Thyroid gland (tissue), 4 donors: ENCODE results near the gene GALNT2. TPM values are rescaled to one million over a fixed set of nuclear protein-coding genes. Genes with fewer than 3 reads are reported as not detected.

Experiments
- DNase-seq, 2 donors: peaks; one replicate each; pipeline ENCODE4 v3.0.0-alpha.2; 2019
- H3K27ac ChIP-seq, 3 donors: fragments of 200-600 bp; sonication (generic); 1 replicate in 2 of 3; 2 replicates in 1 of 3; pipeline ENCODE4 v1.5.1; 2016 to 2019; ENCODE audit warnings: mild to moderate bottlenecking in 1 of 3, moderate library complexity in 1 of 3
- H3K27me3 ChIP-seq: fragments of 200-600 bp; sonication (generic); one replicate; pipeline ENCODE4 v1.5.1; 2019
- H3K36me3 ChIP-seq, 2 donors: fragments of 200-600 bp; sonication (generic); one replicate each; pipeline ENCODE4 v1.5.1; 2016 to 2019
- H3K4me1 ChIP-seq, 2 donors: fragments of 200-600 bp; sonication (generic); one replicate each; pipeline ENCODE4 v1.5.1; 2017 to 2019
- H3K4me3 ChIP-seq, 3 donors: fragments of 200-600 bp; sonication (generic); replicated peaks in 1 of 3; 1 replicate in 2 of 3; 2 replicates in 1 of 3; pipeline ENCODE4 v1.5.1; 2016; ENCODE audit warnings: mild to moderate bottlenecking in 1 of 3
- H3K9me3 ChIP-seq: fragments of 200-600 bp; sonication (generic); one replicate; pipeline ENCODE4 v1.5.1; 2017
- POLR2A ChIP-seq, 2 donors: fragments of 450-650 bp; IDR thresholded peaks; one replicate each; pipeline ENCODE4 v1.6.1; 2017; ENCODE audit warnings: antibody characterized with exemption in 2 of 2, mild to moderate bottlenecking in 2 of 2, moderate library complexity in 1 of 2
- WGBS, 2 donors: methylation state at CpG; one replicate each; pipeline ENCODE4 v1.1.5; 2017; 5-methylcytosine and 5-hydroxymethylcytosine counted together
- intact Hi-C: fragments of 100-400 bp; cut with DNase I; formaldehyde crosslinking; loops from one replicate; pipeline ENCODE4 v1.15.1; 2023
- total RNA-seq, 4 donors: library from RNA; depleted of rRNA; stranded (reverse); fragments of >200 nt; gene quantifications; one replicate each; pipeline ENCODE4 v1.2.3, GENCODE V29; 2016
- TF ChIP-seq, protein P1 (sequence below), 6 experiments: fragments of 200-600 bp in 3 of 6; fragments of 450-650 bp in 3 of 6; sonication (generic) in 3 of 6; IDR thresholded peaks; one replicate each; pipeline ENCODE4 v1.5.1; 2016 to 2019; ENCODE audit warnings: antibody characterized with exemption in 6 of 6, mild to moderate bottlenecking in 2 of 6, inconsistent platforms in 1 of 6, moderate library complexity in 1 of 6

GALNT2 gene
- total RNA-seq, 4 donors from 2014 or later, result 26.2 to 48.9 (median 42.3) TPM

DNA sequence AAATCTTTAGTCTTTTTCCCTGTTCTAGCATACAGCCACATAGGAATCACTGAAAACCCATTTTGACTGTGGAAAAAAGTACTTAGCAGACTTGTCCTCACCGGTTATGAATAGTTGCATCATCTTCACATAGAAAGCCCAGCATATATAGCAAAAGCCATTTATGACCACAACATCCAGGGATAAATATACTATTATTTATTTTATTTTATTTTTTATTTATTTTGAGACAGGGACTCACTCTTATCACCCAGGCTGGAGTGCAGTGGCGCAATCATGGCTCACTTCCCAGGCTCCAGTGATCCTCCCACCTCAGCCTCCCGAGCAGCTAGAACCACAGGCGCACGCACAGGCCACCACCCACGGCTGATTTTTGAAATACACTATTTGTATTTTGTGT lies 175.3 kb downstream of the GALNT2 start:
- Histone ChIP-seq H3K9me3 (no peaks in the 10 kb centered on the region), H3K36me3 (peaks cover 0 to 3% of the 10 kb centered on the region in 2 donors), H3K4me3 (no peak overlapping the region), H3K4me1 (no peaks in the 10 kb centered on the region), H3K27ac (no peak overlapping the region), H3K27me3 (no peaks in the 10 kb centered on the region)
- intact Hi-C loops, result no loop called here
- DNase-seq, result no peak
- TF ChIP-seq, protein P1, sequence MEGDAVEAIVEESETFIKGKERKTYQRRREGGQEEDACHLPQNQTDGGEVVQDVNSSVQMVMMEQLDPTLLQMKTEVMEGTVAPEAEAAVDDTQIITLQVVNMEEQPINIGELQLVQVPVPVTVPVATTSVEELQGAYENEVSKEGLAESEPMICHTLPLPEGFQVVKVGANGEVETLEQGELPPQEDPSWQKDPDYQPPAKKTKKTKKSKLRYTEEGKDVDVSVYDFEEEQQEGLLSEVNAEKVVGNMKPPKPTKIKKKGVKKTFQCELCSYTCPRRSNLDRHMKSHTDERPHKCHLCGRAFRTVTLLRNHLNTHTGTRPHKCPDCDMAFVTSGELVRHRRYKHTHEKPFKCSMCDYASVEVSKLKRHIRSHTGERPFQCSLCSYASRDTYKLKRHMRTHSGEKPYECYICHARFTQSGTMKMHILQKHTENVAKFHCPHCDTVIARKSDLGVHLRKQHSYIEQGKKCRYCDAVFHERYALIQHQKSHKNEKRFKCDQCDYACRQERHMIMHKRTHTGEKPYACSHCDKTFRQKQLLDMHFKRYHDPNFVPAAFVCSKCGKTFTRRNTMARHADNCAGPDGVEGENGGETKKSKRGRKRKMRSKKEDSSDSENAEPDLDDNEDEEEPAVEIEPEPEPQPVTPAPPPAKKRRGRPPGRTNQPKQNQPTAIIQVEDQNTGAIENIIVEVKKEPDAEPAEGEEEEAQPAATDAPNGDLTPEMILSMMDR (IDR thresholded peaks at IDR 0.05), result no peak
- no peak for TF ChIP-seq POLR2A (IDR thresholded peaks at IDR 0.05)
- WGBS, 2 donors, result 97 to 99% methylated on average over 6 of the region's 6 CpGs

DNA sequence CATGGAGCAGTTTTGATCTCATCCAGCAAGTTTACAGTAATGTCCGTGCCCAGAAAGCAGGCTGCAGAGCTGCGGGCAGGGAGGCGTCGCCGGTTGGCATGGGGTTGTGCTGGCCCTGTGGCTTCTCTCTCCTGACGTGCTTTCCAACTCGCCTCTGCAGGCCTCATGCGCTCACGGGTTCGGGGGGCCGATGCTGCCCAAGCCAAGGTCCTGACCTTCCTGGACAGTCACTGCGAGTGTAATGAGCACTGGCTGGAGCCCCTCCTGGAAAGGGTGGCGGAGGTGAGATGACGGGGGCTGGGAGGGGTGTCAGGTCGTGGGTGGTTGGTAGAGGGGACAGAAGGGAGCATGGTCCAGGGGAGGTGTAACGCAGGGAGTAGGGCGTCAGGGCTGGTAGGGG lies 176.1 kb downstream of the GALNT2 start:
- no peak for DNase-seq
- Histone ChIP-seq H3K36me3 (no peaks in the 10 kb centered on the region), H3K9me3 (no peaks in the 10 kb centered on the region), H3K27me3 (no peaks in the 10 kb centered on the region), H3K4me1 (peaks cover 0 to 2% of the 10 kb centered on the region in 2 donors), H3K4me3 (no peak overlapping the region), H3K27ac (no peak overlapping the region)
- intact Hi-C loops, result no loop called here
- no peak for TF ChIP-seq POLR2A (IDR thresholded peaks at IDR 0.05)
- TF ChIP-seq, protein P1 (IDR thresholded peaks at IDR 0.05), result no peak
- 94% methylated on average over 13 to 17 of the region's 17 CpGs for WGBS, 2 donors

DNA sequence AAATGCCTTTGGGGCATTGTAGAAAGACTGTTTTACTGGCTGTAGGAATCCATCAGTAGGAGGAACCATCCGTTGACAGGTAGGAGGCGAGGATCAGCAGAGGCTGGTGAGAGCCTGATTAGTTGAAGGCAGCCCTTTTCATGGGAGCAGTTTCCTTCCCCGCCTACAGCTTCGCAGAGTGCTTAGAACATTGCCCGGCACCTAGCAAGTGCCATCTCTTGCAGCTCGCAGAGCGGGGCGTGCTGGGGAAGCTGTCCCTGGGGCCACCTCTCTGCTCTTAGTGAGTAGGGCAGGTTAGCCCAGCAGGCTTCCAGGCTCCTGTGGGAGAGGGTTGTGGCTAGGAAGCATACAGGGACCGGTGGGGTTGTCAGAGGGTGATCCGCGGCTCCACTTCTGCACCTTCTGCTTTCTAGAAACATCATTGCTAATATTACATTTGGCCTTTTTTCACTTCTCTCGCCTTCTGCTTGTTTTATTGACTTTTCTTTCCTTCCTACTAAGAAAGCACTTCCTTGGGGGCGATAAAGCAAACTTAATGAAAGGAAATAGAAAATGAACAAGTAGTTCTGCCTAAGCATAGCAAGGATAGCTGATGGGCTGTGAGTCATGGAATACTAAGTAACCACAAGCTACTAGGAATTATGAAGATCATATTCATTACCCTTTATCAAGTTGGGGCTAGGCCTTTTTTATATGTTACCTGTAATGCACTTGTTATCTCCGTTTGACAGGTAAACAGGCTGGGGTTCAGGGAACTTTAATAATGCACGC lies 176.7 kb downstream of the GALNT2 start:
- H3K27me3 ChIP-seq, result no peaks in the 10 kb centered on the region
- no peak for TF ChIP-seq POLR2A (IDR thresholded peaks at IDR 0.05)
- TF ChIP-seq, protein P1 (IDR thresholded peaks at IDR 0.05), result no peak
- WGBS, 2 donors, result 94 to 95% methylated on average over 15 of the region's 15 CpGs
- H3K4me3 ChIP-seq, result no peak overlapping the region
- intact Hi-C loops, result no loop called here
- no peak overlapping the region for H3K27ac ChIP-seq
- DNase-seq, result no peak
- H3K4me1 ChIP-seq, result peaks cover 4 to 8% of the 10 kb centered on the region in 2 donors
- no peaks in the 10 kb centered on the region for H3K36me3 ChIP-seq
- no peaks in the 10 kb centered on the region for H3K9me3 ChIP-seq

DNA sequence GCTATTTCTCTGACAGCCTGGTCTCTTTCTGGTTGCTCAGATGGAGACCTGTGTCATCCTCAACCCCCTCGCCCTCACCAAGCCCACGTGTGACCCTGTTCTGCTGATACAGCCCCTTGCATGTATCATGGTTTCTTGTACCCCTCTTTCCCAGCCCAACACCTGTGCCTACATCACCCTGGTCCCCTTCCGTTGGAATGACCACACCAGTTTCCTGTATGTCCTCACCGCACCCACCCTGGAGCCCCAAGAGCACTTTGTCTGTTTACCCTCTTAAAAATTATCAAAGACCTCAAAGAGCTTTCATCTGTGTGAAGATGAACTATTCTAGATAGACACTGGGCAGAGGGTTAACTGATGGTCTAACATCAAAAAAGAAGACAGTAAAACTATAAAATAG lies 179.5 kb downstream of the GALNT2 start:
- H3K36me3 ChIP-seq, result no peaks in the 10 kb centered on the region
- TF ChIP-seq POLR2A (IDR thresholded peaks at IDR 0.05), result no peak
- TF ChIP-seq, protein P1 (IDR thresholded peaks at IDR 0.05), result no peak
- WGBS, 2 donors, result 94 to 96% methylated on average over 4 of the region's 4 CpGs
- no peaks in the 10 kb centered on the region for H3K9me3 ChIP-seq
- intact Hi-C loops, result no loop called here
- H3K4me1 ChIP-seq, result peaks cover 25 to 32% of the 10 kb centered on the region in 2 donors
- H3K27me3 ChIP-seq, result no peaks in the 10 kb centered on the region
- DNase-seq, result no peak
- H3K27ac ChIP-seq, result no peak overlapping the region
- no peak overlapping the region for H3K4me3 ChIP-seq
